SK-N-DZ (cell line): Measurements from ENCODE around the gene TBL1XR1.
"Not testable (repeated sequence)": the region's sequence is repeated elsewhere in the genome, so short reads cannot be mapped to it uniquely, and the experiment has no call there.

Experiments
- DNase-seq: peaks from one replicate; pipeline ENCODE4 v3.0.0-alpha.2; 2015; ENCODE audit warnings: low spot score

The TBL1XR1 gene

DNA sequence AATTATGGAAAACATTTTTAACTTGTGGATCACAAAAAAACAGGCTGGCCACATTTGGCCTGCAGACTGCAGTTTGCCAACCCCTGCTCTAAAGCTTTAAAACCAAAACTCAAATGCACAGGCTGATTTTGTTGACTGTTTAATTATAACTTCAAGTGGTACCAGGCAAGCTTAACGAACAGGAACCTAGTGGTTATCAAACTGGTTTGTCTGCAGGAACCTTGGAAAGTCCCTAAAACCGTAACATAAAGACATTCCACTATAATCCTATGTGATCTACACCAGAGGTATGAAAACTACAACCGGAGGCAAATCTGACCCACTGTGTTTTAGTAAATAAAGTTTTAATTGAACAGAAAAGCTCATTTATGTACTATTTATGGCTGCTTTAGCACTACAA, 52.4 kb downstream of the TBL1XR1 start:
- no peak for DNase-seq

DNA sequence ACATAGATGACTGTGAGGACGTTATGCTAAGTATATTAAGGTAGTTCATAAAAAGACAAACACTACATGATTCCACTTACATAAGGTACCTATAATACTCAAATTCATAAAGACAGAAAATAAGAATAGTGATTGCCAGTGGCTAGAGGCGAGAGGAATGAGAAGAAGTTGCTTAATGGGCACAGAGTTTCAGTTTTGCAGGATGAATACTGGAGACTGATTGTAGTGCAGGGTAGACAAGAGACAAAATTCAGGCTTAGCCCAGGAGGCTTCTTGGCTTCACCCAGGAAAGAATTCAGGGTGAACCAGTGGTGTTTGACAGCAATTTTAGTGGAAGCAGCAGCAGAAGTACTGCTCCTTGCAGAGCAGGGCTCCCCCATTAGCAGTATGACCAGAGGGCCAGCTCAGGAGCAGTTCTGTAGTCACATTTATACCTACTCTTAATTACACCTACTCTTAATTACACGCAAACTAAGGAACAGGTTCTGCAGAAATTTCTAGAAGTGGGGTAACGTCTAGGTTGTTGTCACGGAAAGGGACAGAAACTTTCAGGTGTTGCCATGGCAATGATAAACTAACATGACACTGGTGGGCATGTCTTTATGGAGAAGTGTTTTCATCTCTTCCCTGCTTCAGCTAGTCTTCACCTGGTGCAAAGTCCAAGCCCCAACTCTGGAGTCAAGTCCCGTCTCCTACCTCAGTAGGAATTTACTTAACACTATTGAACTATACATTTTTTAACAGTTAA, 55.2 kb downstream of the TBL1XR1 start:
- DNase-seq, result no peak

DNA sequence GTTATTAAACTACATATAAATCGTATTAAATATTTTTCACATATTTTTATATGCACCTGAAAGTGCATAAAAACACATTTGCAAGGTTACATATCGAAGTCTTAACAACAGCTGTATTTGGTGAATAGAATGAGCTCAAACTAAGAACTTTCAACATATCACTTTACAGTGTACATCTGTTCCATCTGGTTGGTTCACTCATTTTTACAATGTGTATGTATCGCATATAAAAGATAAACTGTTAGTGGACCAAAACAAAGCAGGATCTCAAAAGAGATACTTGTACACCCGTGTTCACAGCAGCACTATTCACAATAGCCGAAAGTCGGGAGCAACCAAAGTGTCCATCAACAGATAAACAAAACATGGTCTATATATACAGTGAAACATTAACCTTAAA, 55.8 kb downstream of the TBL1XR1 start:
- DNase-seq, result no peak

DNA sequence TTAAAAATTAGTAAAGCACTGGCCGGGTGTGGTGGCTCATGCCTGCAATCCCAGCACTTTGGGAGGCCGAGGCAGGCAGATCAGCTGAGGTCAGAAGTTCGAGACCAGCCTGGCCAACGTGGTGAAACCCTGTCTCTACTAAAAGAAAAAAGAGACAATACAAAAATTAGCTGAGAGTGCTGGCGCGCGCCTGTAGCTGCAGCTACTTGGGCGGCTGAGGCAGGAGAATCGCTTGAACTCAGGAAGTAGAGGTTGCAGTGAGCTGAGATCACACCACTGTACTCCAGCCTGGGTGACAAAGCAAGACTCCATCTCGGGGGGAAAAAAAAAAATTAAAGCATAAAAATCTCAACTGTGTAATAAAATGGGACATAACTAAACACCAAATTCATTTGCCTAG, 58.1 kb downstream of the TBL1XR1 start:
- not testable (repeated sequence) for DNase-seq

DNA sequence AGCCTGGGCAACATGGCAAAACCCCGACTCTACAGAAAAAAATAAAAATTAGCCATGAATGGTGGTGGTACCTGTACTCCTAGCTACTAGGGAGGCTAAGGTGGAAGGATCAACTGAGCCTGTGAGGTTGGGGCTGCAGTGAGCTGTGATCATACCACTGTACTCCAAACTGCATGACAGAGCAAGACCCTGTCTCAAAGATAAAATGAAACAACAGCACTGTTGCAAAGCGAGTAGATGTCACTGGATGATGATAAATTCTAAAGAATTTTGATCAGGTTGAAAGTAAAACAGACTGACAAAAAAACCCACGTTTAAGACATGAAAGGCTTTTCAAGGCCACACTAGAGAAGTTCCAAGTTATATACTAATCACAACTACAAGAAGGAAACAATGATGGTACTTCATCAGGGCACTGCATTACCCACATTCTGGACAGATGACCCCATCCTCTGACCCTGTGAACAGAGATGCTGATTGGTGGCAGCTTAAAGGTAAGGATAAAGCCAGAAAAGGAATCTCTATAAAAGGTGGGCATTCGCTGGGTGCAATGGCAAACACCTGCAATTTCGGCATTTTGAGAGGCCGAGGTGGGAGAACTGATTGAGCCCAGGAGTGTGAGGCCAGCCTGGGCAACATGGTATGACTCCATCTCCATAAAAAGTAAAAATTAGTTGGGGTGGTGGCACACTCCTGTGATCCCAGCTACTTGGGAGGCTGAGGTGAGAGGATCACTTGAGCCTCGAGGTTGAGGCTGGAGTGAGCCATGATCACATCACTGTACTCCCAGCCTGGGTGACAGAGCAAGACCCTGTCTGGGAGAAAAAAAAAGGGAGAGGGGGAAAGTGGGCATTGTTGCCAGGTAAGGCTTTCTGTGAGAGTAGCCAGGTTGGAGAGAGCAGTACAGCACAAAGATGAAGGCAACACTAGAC, 59.2 kb downstream of the TBL1XR1 start:
- no peak for DNase-seq

DNA sequence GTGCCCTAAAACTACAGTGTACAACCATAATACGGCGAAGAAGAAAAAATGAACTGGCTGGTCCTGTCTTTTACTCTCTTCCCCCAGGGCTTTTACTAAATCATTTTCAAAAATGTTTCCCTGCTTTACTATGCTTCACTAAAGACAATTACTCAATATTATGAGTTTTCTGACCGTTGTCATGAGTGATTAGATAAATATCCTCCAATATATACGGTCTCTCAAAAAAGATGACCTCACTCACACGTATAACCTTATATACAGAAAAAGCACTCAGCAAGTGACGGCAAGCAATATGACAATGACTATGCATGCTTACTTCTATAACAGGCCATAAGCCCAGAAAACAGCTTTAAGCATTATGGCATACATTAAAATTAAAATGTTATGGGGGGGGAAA, 60.5 kb downstream of the TBL1XR1 start:
- no peak for DNase-seq

DNA sequence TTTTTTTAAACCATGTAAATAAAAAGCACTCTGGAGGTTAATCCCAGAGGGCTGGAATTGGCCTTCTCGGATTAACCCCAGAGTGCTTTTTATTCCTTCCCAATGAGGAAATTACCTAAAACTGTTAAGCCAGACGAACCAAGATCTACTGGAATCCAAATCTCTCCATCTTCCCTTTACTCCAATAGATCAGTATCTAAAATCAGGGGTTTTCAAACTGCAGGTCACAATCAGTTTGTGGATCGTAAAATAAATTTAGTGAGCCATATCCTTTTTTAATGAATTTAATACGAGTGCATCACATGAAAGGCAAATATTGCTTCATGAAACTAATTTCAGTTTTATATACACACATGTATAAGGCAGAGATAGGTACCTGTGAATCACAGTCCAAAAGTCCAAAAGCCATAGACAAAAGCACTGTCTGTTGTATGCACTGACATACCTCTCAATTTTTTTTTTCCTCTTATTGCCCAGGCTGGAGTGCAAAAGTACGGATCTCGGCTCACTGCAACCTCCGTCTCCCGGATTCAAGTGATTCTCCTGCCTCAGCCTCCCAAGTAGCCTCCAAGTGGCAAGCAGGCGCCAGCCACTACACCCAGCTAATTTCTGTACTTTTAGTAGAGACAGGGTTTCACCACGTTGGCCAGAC, 61.3 kb downstream of the TBL1XR1 start:
- no peak for DNase-seq

DNA sequence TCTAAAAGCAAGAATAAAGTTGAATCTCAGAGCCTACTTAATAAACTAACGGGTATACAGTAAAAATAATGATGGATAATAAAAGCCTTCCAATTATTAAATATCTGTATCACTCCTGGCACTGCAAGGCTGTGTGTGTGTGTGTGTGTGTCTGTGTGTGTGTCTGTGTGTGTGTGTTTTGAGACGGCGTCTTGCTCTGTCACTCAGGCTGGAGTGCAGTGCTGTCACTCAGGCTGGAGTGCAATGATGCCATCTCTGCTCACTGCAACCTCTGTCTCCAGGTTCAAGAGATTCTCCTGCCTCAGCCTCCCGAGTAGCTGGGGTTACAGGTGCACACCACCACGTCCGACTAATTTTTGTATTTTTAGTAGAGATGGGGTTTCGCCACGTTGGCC, 62.5 kb downstream of the TBL1XR1 start:
- DNase-seq, result no peak

DNA sequence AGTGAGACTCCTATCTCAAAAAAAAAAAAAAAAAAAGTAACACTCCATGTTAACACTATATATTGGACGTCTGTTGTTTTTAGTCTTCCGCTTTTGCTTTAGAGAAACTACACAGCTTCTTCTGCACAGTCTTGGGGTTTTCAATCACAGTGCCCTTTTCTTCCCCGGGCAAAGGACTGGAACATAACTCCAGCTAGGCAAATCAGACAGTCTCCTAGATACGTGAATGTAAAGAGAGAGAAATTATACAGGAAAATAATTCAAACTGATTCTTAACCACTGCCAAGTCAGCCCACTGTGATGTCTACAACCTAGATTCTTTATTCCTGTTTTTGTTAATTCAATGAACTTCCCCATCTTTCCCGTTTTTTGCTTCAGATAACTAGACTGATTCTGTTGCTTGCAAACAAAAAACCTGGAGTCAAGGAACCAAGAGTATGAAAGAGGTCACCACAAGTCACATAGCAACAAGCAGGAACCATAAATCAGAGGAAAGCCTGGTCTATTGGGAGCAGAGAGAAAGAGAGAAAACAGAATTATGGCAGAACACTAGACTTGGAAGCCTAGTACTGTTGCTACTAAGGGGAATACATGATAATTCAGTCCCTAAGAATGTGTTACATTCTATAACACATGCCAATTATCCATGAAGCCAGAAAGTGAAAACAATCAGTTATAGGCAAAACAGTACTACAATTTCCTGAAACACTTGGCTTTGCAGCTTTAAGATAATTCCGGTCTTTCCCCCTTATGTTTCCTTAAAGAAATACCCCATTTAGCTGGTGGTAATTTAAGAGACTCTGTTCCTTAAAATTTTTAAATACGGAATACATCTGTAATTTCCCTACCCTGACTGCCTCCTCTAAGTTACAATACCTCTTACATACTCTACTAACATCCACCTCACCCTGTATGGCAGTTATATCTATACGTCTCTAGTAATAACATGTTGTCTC, 63.1 kb downstream of the TBL1XR1 start:
- no peak for DNase-seq

DNA sequence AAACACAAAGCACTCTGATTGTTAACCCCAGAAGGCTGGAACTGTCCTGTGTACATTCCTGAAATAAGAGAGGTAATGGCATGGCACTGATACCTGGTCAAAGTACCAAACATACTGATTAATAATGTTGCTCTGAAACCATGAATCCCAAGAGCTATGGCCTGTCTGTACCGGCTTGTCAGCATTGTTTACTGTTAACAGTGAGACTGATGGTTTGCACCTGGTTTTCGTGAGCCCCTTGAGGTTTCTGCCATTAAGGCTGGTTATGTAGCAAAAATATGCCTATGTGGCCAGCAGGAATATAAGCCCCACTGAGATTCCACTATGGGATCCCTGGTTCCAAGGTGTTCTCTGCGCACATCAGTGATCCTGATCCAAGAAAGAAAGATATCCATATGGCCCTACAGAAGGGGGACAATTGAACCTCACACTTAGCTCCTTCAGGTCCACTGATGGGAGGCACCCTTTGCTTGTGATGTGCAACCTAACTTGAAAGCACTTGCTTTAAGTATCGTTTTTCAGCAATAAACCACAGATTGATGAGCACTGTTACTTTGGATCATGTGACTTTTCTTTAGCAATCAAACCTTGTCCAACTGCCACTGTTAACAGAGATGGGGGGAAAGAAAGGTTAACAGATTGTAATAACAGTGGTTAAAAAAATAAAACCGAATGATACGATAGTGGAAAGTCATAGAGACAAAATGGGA, 65.2 kb downstream of the TBL1XR1 start:
- no peak for DNase-seq

DNA sequence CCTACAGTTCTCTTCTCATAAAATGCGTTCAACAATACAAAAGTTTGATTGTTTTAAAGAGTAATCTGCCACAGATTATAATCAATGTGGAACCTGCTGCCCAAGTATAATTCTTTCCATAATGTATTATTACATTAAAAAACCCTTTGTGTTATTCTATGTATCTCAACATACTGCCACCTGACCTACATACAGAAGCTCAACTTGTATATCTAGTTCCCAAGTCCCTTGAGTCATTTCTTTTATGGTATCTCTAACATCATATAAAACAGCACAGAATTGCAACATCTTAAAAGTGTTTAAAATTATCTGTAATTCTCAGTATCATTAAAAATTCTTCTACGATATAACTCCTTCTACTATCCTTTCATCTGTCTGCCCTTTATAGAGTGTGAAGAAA, 70.3 kb downstream of the TBL1XR1 start:
- DNase-seq, result no peak

DNA sequence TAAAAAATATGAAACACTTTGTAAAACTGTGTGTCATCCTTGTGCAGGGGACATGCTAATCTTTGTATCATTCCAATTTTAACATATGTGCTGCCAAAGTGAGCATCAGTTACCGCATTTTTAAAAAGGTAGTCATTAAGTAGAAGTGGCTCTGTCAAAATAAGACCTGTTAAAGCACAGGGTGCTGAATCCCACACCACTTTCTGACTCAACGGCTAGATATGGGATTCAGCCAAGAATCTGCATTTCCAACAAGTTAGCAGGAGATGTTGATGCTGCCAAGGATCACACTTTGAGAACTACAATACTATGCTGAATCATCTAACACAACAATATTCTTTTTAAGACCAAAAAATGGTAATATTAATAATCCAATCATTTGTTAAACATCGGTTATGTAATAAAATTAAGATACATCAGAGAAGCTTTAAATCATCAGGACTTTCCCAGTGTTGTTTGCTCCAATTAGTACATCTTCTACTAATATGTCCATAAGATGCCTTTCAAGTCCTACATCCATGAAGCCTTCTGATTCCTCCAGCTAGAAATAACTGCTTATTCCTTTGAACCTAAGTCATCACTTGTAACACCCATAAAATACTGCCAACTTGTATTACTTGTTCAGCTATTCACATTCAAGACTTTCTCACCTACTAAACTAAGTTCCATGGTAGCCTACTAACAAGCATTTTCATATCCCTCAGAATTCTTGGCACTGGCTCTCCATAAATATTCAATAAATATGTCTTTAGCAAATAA, 71.1 kb downstream of the TBL1XR1 start:
- no peak for DNase-seq

DNA sequence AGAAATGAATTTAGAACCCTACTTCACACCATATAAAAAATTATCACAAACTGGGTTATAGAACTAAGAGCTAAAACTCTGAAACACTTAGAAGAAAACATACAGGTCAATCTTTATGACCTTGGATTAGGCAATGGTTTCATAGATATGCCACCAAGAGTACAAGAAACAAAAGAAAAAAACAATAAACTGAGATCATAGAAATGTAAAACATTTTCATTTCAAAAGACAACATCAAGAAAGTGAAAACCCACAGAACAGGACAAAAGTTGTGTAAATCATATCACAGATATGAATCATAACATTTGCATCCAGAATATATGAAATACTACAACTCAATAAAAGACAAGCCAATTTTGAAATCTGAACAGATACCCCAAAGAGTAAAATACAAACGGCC, 72.4 kb downstream of the TBL1XR1 start:
- DNase-seq, result no peak

DNA sequence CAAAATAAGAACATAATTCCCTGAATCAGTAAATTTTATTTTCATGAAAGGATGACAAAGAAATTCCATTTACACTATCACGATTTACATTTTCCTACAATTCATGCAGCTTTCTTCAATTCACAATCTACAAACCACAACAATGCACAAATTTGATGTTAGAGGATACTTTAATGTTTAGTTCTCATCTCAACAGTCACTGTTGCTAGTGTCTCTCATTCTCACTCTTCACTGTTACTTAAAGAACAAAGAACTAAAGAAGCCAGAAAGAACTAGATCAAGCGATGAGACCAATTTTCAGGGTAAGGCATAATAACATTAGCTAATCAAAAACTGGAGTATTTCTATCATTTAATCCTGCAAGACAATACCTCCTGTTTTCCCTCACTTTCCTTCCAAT, 73.5 kb downstream of the TBL1XR1 start:
- peak; percentile 15 for DNase-seq

DNA sequence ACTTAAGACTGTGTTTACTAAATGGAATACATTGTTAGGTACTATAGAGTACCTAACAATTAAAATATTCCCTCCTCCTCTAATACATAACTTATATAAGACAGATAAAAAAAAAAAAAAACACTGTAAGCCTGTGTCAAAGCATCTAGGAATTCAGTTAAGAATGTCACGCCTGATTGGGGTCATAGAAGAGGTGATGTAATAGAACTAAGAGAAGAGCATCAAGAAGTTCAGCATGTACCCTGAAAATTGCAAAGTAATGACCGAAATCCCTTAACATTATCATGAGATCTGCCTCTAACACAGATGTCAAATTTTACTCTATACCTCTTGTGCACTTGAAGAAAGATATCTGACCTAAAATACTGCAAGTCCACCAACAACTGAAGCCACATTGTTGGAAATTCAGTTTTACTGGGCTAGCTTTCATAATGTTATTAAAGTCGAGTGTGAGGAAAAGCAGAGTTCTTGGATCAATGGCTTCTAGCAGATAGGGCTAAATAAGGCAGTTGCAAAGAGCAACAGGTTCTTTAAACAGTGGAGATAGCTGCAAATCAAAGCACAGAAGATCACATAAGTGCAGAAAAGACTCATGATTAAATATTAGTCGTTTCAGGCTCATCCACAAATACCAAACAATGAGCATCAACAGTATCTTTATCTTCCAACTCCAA, 75.0 kb downstream of the TBL1XR1 start:
- peak; percentile 88 for DNase-seq

DNA sequence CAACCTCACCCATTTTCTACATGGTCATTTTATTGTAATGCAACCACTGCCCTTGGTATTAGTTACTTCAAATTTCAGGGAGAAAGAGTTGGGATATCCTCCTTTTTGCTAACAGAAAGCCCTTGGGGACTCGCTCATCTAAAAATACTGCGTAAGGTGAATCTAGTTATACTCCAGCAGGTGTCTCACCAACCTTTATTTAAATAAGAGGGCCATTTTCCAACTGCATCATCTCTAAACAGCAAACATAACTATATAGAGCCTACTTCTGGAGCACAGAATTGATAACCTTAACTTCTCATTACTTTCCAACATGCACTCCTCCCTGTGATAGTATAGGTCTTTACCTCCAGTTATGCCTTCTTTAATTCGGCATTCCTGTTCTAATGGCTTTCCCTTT, 77.5 kb downstream of the TBL1XR1 start:
- DNase-seq, result no peak

DNA sequence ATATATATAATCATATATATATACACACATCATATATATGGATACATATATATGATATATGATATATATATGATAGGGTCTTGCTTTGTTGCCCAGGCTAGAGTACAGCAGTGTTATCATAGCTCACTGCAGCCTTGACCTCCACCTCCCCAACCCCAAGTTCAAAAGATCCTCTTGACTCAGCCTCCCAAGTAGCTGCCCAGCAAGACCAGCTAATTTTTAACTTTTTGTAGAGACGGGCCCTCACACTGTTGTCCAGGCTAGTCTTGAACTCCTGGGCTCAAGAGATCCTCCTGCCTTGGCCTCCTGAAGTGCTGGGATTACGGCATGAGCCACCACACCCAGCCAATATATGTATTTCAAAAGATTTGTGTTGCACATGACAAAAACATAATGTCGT, 83.0 kb downstream of the TBL1XR1 start:
- DNase-seq, result no peak

DNA sequence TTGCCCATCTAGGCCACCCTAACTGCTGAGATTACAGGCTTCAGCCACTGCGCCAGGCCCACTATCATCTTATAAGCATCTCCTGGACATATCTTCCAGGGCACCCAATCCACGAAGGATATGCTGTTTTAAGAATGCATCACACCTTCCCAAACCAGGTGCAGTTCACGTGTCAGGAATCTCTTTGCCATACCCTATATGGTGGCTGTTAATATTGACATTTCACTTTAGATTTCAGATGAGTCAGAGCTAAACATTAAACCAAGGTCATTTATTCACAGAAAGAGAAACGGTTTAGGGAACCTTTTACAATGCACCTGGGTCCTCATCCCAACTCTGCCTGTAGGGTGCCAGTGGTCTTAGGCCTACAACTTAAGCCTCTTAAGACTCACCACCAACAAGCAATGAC, 85.7 kb downstream of the TBL1XR1 start:
- no peak for DNase-seq

DNA sequence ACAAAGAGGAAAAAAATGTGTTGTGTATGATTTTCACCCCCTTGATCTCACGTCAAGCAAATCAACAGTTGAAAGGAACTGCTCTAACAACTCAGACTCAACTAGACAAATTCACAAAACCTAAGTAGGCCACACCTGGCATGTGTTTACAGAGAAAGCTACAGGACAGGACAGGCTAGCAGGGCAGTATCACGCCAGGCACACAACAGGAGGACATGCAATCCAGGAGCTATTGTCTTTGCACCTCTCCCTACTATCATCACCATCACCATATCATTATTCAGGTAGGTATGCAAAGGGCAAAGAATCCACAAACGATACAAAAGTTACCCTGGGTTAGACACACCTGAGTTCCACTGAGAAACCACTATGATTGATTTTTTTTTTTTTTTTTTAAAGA, 86.4 kb downstream of the TBL1XR1 start:
- no peak for DNase-seq
